Esophagus squamous epithelium (tissue), 5 donors: Measurements from ENCODE around the gene TMEM132D. TPM values are rescaled to one million over a fixed set of nuclear protein-coding genes. Genes with fewer than 3 reads are reported as not detected.

ENCODE experiments used
- DNase-seq: peaks from one replicate; lab custom pipeline; 2025; lab: John Stamatoyannopoulos, UW
- H3K27ac ChIP-seq, 4 donors: fragments of 200-600 bp; sonication (generic); one replicate each; pipeline ENCODE4 v1.5.1; 2016 to 2019; ENCODE audit warnings: mild to moderate bottlenecking in 1 of 4
- H3K27me3 ChIP-seq, 4 donors: fragments of 200-600 bp; sonication (generic); 1 replicate in 3 of 4; 2 replicates in 1 of 4; pipeline versions ENCODE4 v1.5.1 to v1.6.0; 2017 to 2021; ENCODE audit warnings: antibody characterized with exemption in 1 of 4
- H3K36me3 ChIP-seq, 3 donors: fragments of 200-600 bp; sonication (generic); one replicate each; pipeline ENCODE4 v1.5.1; 2016 to 2019
- H3K4me1 ChIP-seq, 3 donors: fragments of 200-600 bp; sonication (generic); one replicate each; pipeline ENCODE4 v1.5.1; 2017 to 2019
- H3K4me3 ChIP-seq, 4 donors: fragments of 200-600 bp; sonication (generic); 1 replicate in 3 of 4; 2 replicates in 1 of 4; pipeline ENCODE4 v1.5.1; 2016 to 2019; ENCODE audit warnings: mild to moderate bottlenecking in 2 of 4, moderate library complexity in 1 of 4
- H3K9me3 ChIP-seq, 3 donors: fragments of 200-600 bp; sonication (generic); one replicate each; pipeline ENCODE4 v1.5.1; 2016 to 2019
- POLR2A ChIP-seq, 4 donors: fragments of 450-650 bp; IDR thresholded peaks; one replicate each; pipeline ENCODE4 v1.6.1; 2017; ENCODE audit warnings: antibody characterized with exemption in 4 of 4, mild to moderate bottlenecking in 4 of 4, moderate library complexity in 3 of 4
- WGBS, 2 donors: methylation state at CpG; one replicate each; pipeline ENCODE4 v1.1.5; 2018; 5-methylcytosine and 5-hydroxymethylcytosine counted together
- intact Hi-C: fragments of 100-400 bp; cut with DNase I; formaldehyde crosslinking; loops from one replicate; pipeline ENCODE4 v1.15.0; 2022
- total RNA-seq, 4 donors: library from RNA; depleted of rRNA; stranded (reverse); fragments of >200 nt; gene quantifications; one replicate each; pipeline ENCODE4 v1.1.0, GENCODE V29; 2016
- TF ChIP-seq, protein P1 (sequence below), 6 experiments: fragments of 450-650 bp in 4 of 6; fragments of 200-600 bp in 2 of 6; sonication (generic) in 2 of 6; IDR thresholded peaks; one replicate each; pipeline ENCODE4 v1.5.1; 2016 to 2019; ENCODE audit warnings: antibody characterized with exemption in 6 of 6, mild to moderate bottlenecking in 4 of 6, moderate library complexity in 4 of 6
- donor health status: DM: yes; HTN: yes; CAD: no.

Gene TMEM132D
- total RNA-seq, 4 donors from 2014 or later, result not detected

DNA sequence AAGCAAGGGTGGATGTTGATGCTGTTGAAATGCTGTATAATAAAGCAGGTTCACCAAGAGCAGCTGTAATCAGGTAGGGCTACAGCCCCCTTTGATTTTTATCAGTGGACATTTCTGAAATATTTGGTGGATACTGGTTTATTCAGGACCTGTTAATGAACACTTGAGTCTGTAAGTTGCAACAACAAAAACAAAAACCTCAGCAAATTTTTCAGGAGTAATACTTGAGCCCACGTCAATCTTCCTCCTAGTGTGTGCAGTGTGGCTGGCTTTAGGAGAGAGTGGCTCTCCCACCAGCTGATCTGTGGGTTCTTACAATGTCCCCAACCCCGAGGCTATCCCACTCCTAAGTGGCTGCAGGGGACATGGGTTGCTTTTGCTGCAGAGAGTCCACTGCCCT, 702.8 kb downstream of the TMEM132D start:
- no peaks in the 10 kb centered on the region for H3K4me1 ChIP-seq
- H3K36me3 ChIP-seq, result no peaks in the 10 kb centered on the region
- no peaks in the 10 kb centered on the region for H3K9me3 ChIP-seq
- H3K27me3 ChIP-seq, result no peaks in the 10 kb centered on the region
- H3K27ac ChIP-seq, result no peak overlapping the region
- no peak for DNase-seq
- intact Hi-C loops, result no loop called here
- 59 to 78% methylated on average over 1 to 2 of the region's 2 CpGs for WGBS, 2 donors
- H3K4me3 ChIP-seq, result no peak overlapping the region
- TF ChIP-seq, protein P1, sequence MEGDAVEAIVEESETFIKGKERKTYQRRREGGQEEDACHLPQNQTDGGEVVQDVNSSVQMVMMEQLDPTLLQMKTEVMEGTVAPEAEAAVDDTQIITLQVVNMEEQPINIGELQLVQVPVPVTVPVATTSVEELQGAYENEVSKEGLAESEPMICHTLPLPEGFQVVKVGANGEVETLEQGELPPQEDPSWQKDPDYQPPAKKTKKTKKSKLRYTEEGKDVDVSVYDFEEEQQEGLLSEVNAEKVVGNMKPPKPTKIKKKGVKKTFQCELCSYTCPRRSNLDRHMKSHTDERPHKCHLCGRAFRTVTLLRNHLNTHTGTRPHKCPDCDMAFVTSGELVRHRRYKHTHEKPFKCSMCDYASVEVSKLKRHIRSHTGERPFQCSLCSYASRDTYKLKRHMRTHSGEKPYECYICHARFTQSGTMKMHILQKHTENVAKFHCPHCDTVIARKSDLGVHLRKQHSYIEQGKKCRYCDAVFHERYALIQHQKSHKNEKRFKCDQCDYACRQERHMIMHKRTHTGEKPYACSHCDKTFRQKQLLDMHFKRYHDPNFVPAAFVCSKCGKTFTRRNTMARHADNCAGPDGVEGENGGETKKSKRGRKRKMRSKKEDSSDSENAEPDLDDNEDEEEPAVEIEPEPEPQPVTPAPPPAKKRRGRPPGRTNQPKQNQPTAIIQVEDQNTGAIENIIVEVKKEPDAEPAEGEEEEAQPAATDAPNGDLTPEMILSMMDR (IDR thresholded peaks at IDR 0.05), result no peak
- TF ChIP-seq POLR2A (IDR thresholded peaks at IDR 0.05), result no peak

DNA sequence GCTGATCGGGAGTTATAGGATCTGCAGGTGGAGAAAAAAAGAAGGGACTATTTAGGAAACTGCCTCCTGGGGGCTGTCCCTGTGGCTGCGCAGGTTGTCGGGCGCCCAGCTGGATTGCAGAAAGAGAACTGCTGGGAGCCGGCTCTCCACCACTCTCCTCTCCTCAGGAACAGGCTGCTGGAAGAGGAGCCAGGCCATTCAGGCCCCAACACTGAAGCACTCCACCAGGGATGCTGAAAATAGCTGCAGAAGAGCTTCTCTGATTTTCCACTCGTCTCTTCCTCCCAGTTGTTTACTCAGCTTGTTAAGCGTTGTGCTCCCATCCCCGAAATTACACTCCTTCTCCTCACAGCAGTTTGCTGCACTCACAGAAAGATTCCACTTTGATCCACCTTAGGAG, 703.2 kb downstream of the TMEM132D start:
- WGBS, 2 donors, result 55% methylated on average over 7 to 8 of the region's 8 CpGs
- no peaks in the 10 kb centered on the region for H3K36me3 ChIP-seq
- no peak overlapping the region for H3K27ac ChIP-seq
- no peak overlapping the region for H3K4me3 ChIP-seq
- DNase-seq, result no peak
- H3K4me1 ChIP-seq, result no peaks in the 10 kb centered on the region
- no peak for TF ChIP-seq POLR2A (IDR thresholded peaks at IDR 0.05)
- no peaks in the 10 kb centered on the region for H3K9me3 ChIP-seq
- no peaks in the 10 kb centered on the region for H3K27me3 ChIP-seq
- intact Hi-C loops, result no loop called here

DNA sequence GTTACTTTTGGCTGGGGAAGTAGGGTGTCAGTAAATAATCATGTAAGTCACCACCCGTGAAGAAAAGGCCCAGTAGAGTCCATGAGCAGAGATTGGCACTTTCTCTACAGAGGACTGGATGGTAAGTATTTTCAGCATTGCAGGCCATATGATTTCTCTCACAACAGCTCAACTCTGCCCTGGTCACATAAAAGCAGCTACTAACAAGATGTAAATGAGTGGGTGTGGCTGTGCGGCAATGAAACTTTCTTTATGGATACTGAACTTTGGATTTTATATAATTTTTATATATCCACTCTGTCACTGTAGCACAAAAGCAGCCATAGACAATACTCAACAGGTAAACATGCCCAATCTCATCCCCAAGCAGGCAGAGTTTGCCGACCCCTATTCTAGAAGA, 706.9 kb downstream of the TMEM132D start:
- 86 to 93% methylated on average over 3 of the region's 3 CpGs for WGBS, 2 donors

DNA sequence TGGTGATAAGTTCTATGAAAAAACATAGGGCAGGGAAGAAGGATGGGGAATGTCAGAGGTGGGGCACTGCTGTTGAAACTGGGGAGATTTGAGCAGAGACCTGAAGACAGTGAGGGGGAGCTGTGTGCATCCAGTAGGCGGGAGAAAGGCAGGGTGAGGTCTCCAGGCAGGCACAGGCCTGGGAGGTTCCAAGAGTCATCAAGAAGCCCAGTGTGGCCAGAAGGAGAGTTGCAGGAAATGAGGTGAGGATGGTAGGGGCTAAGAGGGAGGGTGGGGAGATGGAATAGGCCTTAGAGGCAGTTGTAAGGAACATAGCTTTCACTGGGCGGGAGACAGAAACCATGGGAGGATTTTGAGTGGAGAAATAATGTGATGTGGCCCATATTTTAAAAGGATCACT, 708.7 kb downstream of the TMEM132D start:
- Histone ChIP-seq H3K27me3 (no peaks in the 10 kb centered on the region), H3K4me3 (no peak overlapping the region), H3K9me3 (peaks cover 0 to 18% (median 0%) of the 10 kb centered on the region in 3 donors), H3K4me1 (no peaks in the 10 kb centered on the region), H3K36me3 (no peaks in the 10 kb centered on the region), H3K27ac (no peak overlapping the region)
- intact Hi-C loops, result no loop called here
- WGBS, 2 donors, result 70 to 84% methylated on average over 2 of the region's 2 CpGs
- no peak for DNase-seq
- TF ChIP-seq, protein P1 (IDR thresholded peaks at IDR 0.05), result no peak
- no peak for TF ChIP-seq POLR2A (IDR thresholded peaks at IDR 0.05)

More for the DNA sequence above, 706.9 kb downstream of the TMEM132D start:
- Histone ChIP-seq H3K27me3 (no peaks in the 10 kb centered on the region), H3K4me3 (no peak overlapping the region), H3K27ac (no peak overlapping the region), H3K36me3 (no peaks in the 10 kb centered on the region), H3K4me1 (no peaks in the 10 kb centered on the region), H3K9me3 (peaks cover 0 to 15% (median 0%) of the 10 kb centered on the region in 3 donors)
- TF ChIP-seq, protein P1 (IDR thresholded peaks at IDR 0.05), result no peak
- TF ChIP-seq POLR2A (IDR thresholded peaks at IDR 0.05), result no peak
- no peak for DNase-seq
- intact Hi-C loops, result no loop called here

DNA sequence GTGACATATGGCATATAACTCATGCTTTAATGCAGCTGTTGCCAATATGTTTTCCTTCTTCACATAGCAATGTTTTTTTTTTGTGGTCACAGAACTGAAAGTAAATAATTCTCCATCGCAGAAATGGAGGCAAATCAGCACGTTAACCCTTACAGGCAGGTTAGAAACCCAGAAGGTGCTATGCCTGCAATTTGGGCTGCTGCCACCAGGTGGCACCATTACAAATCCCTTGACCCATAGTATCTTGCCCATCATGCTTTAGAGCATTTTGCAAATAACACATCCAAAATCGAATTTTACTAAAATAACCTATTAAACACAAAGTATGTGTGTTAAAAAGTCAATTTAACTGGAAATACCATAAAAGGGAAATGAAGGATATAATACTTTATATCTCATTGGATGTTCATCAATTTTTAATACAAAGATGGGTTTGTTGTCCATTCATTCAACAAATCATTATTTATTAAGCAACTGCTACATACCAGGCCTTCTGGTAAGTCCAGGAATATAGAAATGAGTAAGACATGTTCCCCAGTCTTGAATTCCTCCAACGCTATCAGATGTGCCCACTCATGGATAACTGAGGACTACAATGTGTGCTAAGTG, 710.5 kb downstream of the TMEM132D start:
- intact Hi-C loops, result no loop called here
- Histone ChIP-seq H3K27ac (no peak overlapping the region), H3K4me3 (no peak overlapping the region), H3K9me3 (peaks cover 0 to 18% (median 0%) of the 10 kb centered on the region in 3 donors), H3K27me3 (no peaks in the 10 kb centered on the region), H3K4me1 (no peaks in the 10 kb centered on the region), H3K36me3 (no peaks in the 10 kb centered on the region)
- WGBS, 2 donors, result 55 to 60% methylated on average over 4 of the region's 4 CpGs
- DNase-seq, result no peak
- no peak for TF ChIP-seq POLR2A (IDR thresholded peaks at IDR 0.05)
- TF ChIP-seq, protein P1 (IDR thresholded peaks at IDR 0.05), result peak in 3 of 6 experiments; percentile 25 to 56 (median 28)
